GM23338 (cell line): ENCODE measurements around the gene PLA1A. TPM values are rescaled to one million over a fixed set of nuclear protein-coding genes. Genes with fewer than 3 reads are reported as not detected.

Experiments used
- ATAC-seq: fragments of 200-7000 bp; cut with Tn5 transposase; 3 replicates; pipeline ENCODE4 v1.9.1; 2020
- DNase-seq: peaks from one replicate; pipeline ENCODE4 v3.0.0-alpha.2; 2015; ENCODE audit warnings: low spot score
- H2AFZ ChIP-seq: fragments of 200-600 bp; sonication (generic); 2 replicates; pipeline ENCODE4 v1.8.0; 2016; ENCODE audit warnings: antibody characterized with exemption, mild to moderate bottlenecking, moderate library complexity
- H3F3A ChIP-seq: fragments of 200-600 bp; sonication (generic); replicated peaks from 2 replicates; pipeline ENCODE4 v1.8.0; 2017; ENCODE audit warnings: antibody characterized with exemption, mixed run types, low read depth
- H3K27ac ChIP-seq: fragments of 200-600 bp; sonication (generic); 2 replicates; pipeline ENCODE4 v1.6.1; 2016; ENCODE audit warnings: low read depth
- H3K27me3 ChIP-seq: fragments of 200-600 bp; sonication (generic); 2 replicates; pipeline ENCODE4 v1.8.0; 2016; ENCODE audit warnings: mild to moderate bottlenecking, mixed run types, moderate library complexity; ENCODE audit not compliant: insufficient read depth
- H3K36me3 ChIP-seq: fragments of 200-600 bp; sonication (generic); 2 replicates; pipeline ENCODE4 v1.8.0; 2016; ENCODE audit warnings: mild to moderate bottlenecking; ENCODE audit not compliant: insufficient read depth
- H3K4me1 ChIP-seq: fragments of 200-600 bp; sonication (generic); 2 replicates; pipeline ENCODE4 v1.8.0; 2016; ENCODE audit warnings: mild to moderate bottlenecking, moderate library complexity; ENCODE audit not compliant: insufficient read depth
- H3K4me2 ChIP-seq: fragments of 200-600 bp; sonication (generic); 2 replicates; pipeline ENCODE4 v1.7.1; 2017; ENCODE audit warnings: mixed run types
- H3K4me3 ChIP-seq: fragments of 200-600 bp; sonication (generic); 2 replicates; pipeline ENCODE4 v1.6.1; 2016; ENCODE audit warnings: mixed run types
- H3K79me2 ChIP-seq: fragments of 200-600 bp; sonication (generic); replicated peaks from 2 replicates; pipeline ENCODE4 v1.8.0; 2017; ENCODE audit warnings: mild to moderate bottlenecking; ENCODE audit not compliant: insufficient read depth
- H3K9me2 ChIP-seq: fragments of 200-600 bp; sonication (generic); 2 replicates; pipeline ENCODE4 v1.8.0; 2017; ENCODE audit not compliant: insufficient read depth
- H4K20me1 ChIP-seq: fragments of 200-600 bp; sonication (generic); replicated peaks from 2 replicates; pipeline ENCODE4 v1.8.0; 2017; ENCODE audit warnings: mild to moderate bottlenecking; ENCODE audit not compliant: insufficient read depth
- H3K27ac Mint-ChIP-seq: 2 replicates; pipeline ENCODE4 v1.8.0; 2020; ENCODE audit warnings: inconsistent platforms, mild to moderate bottlenecking, moderate library complexity, mixed read lengths
- H3K27me3 Mint-ChIP-seq: 3 replicates; pipeline ENCODE4 v1.8.0; 2022; ENCODE audit warnings: low read depth, mild to moderate bottlenecking, moderate library complexity, mixed read lengths, inconsistent platforms; ENCODE audit not compliant: insufficient read depth, poor library complexity
- H3K36me3 Mint-ChIP-seq: 3 replicates; pipeline ENCODE4 v1.8.0; 2021; ENCODE audit warnings: low read depth, mild to moderate bottlenecking, inconsistent platforms, moderate library complexity, mixed read lengths
- H3K4me1 Mint-ChIP-seq: 3 replicates; pipeline ENCODE4 v1.8.0; 2020; ENCODE audit warnings: mild to moderate bottlenecking, inconsistent platforms, mixed read lengths
- H3K4me3 Mint-ChIP-seq: 3 replicates; pipeline ENCODE4 v1.8.0; 2021; ENCODE audit warnings: moderate library complexity, mild to moderate bottlenecking, inconsistent platforms, mixed read lengths
- H3K9me3 Mint-ChIP-seq: 3 replicates; pipeline ENCODE4 v1.8.0; 2020; ENCODE audit warnings: moderate library complexity, mild to moderate bottlenecking, inconsistent platforms, mixed read lengths
- CREB1 ChIP-seq: fragments of 250-450 bp; sonication (Bioruptor Pico); IDR thresholded peaks from 2 replicates; pipeline ENCODE4 v1.5.0; 2020; ENCODE audit warnings: low read depth, mild to moderate bottlenecking, moderate library complexity
- EZH2 ChIP-seq: fragments of 200-600 bp; sonication (generic); IDR thresholded peaks from one replicate; pipeline ENCODE4 v1.8.0; 2017; ENCODE audit warnings: antibody characterized with exemption, mild to moderate bottlenecking, low read depth; ENCODE audit not compliant: unreplicated experiment
- JUNB ChIP-seq: IDR thresholded peaks from one replicate; pipeline ENCODE4 v1.6.1; 2016; ENCODE audit warnings: antibody characterized with exemption; ENCODE audit not compliant: unreplicated experiment
- NANOG ChIP-seq: IDR thresholded peaks from 2 replicates; pipeline ENCODE4 v1.6.1; 2016; ENCODE audit warnings: antibody characterized with exemption, borderline replicate concordance
- STAT1 ChIP-seq: IDR thresholded peaks from one replicate; pipeline ENCODE4 v1.6.1; 2016; ENCODE audit warnings: antibody characterized with exemption; ENCODE audit not compliant: unreplicated experiment
- ZNF114 ChIP-seq: fragments of 250-450 bp; sonication (Bioruptor Pico); IDR thresholded peaks from 2 replicates; pipeline ENCODE4 v1.5.0; 2020; ENCODE audit warnings: mild to moderate bottlenecking, moderate library complexity
- ZNF331 ChIP-seq: fragments of 250-450 bp; sonication (Bioruptor Pico); IDR thresholded peaks from 2 replicates; pipeline ENCODE4 v1.5.0; 2020; ENCODE audit warnings: low read depth, mild to moderate bottlenecking, moderate library complexity
- polyA plus RNA-seq: library from polyadenylated mRNA; unstranded; fragments of >200 nt; fragmentation: Nextera tagmentation; extraction: Ambion mirVana; gene quantifications from 2 replicates; pipeline ENCODE4 v1.2.1, GENCODE V29; 2016
- total RNA-seq: library from RNA; depleted of rRNA; stranded (reverse); fragments of >200 nt; shearing (Covaris generic); gene quantifications from 2 replicates; pipeline ENCODE4 v1.2.3, GENCODE V29; 2014
- TF ChIP-seq, protein P1 (sequence below): IDR thresholded peaks from 2 replicates; pipeline ENCODE4 v1.6.1; 2016; ENCODE audit warnings: antibody characterized with exemption
- TF ChIP-seq, protein P2 (sequence below): IDR thresholded peaks from one replicate; pipeline ENCODE4 v1.6.1; 2018; ENCODE audit warnings: antibody characterized with exemption; ENCODE audit not compliant: unreplicated experiment
- TF ChIP-seq, protein P3 (sequence below), 2 experiments: fragments of 200-600 bp in 1 of 2; sonication (generic) in 1 of 2; conservative IDR thresholded peaks; 2 replicates each; pipeline versions ENCODE4 v1.5.1 to v1.6.1; 2016 to 2017; ENCODE audit warnings: antibody characterized with exemption in 2 of 2, low read depth in 2 of 2, mild to moderate bottlenecking in 2 of 2, moderate library complexity in 1 of 2

Gene PLA1A
- total and polyA plus RNA-seq, 2 experiments from 2014 or later = not detected

DNA sequence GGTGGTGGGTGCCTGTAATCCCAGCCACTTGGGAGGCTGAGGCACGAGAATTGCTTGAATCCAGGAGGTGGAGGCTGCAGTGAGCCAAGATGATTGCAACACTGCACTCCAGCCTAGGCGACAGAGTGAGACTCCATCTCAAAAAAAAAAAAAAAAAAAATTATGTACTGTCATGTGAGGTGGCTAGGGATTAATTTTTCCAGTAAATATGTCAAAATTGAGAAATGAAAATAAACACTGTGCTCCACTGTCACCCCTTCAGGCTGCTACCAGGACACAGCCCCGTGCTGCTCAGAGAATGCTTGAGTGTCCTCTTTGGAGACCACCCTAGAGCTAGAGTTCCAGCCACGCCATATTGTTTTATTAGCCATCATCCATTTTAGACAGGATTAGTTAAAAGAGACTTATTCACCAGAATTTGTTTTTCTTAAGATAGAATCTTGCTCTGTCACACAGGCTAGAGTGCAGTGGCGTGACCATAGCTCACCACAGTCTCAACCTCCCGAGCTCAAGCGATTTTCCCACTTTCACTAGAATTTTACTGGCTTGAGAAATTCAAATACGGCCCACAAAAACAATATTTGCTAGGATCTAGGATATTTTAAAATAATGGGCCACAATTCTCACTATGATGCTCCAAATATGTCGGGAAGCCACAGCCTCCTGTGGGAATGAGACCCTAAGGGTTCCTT lies 38.9 kb upstream of the PLA1A start:
- Histone ChIP-seq H3F3A (no peaks in the 10 kb centered on the region), H4K20me1 (no peaks in the 10 kb centered on the region), H3K4me1 (no peaks in the 10 kb centered on the region), H3K27ac (no peak overlapping the region), H3K4me3 (no peak overlapping the region), H3K79me2 (no peaks in the 10 kb centered on the region), H3K9me2 (0 out of 2 replicates have a peak, but pooled peaks cover 3% of the 10 kb centered on the region), H3K36me3 (no peaks in the 10 kb centered on the region), H3K27me3 (no peaks in the 10 kb centered on the region), H2AFZ (peak overlapping the region; percentile 91; the same call in 1 of the 2 replicates), H3K4me2 (no peak overlapping the region)
- H3K36me3 Mint-ChIP-seq = no peaks in the 10 kb centered on the region
- ATAC-seq (no peak), DNase-seq (no peak)
- peaks cover 3% of the 10 kb centered on the region; the same call in 1 of the 3 replicates for H3K4me1 Mint-ChIP-seq
- H3K27ac Mint-ChIP-seq = no peak overlapping the region
- H3K4me3 Mint-ChIP-seq = no peak overlapping the region
- H3K9me3 Mint-ChIP-seq = no peaks in the 10 kb centered on the region
- no peaks in the 10 kb centered on the region for H3K27me3 Mint-ChIP-seq
- TF ChIP-seq ZNF331 (CRISPR knock-in tag) = no peak
- TF ChIP-seq ZNF114 (CRISPR knock-in tag) = no peak
- TF ChIP-seq STAT1 = no peak
- TF ChIP-seq NANOG = no peak
- TF ChIP-seq CREB1 = no peak
- TF ChIP-seq, protein P1, sequence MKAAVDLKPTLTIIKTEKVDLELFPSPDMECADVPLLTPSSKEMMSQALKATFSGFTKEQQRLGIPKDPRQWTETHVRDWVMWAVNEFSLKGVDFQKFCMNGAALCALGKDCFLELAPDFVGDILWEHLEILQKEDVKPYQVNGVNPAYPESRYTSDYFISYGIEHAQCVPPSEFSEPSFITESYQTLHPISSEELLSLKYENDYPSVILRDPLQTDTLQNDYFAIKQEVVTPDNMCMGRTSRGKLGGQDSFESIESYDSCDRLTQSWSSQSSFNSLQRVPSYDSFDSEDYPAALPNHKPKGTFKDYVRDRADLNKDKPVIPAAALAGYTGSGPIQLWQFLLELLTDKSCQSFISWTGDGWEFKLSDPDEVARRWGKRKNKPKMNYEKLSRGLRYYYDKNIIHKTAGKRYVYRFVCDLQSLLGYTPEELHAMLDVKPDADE = no peak
- TF ChIP-seq, protein P2, sequence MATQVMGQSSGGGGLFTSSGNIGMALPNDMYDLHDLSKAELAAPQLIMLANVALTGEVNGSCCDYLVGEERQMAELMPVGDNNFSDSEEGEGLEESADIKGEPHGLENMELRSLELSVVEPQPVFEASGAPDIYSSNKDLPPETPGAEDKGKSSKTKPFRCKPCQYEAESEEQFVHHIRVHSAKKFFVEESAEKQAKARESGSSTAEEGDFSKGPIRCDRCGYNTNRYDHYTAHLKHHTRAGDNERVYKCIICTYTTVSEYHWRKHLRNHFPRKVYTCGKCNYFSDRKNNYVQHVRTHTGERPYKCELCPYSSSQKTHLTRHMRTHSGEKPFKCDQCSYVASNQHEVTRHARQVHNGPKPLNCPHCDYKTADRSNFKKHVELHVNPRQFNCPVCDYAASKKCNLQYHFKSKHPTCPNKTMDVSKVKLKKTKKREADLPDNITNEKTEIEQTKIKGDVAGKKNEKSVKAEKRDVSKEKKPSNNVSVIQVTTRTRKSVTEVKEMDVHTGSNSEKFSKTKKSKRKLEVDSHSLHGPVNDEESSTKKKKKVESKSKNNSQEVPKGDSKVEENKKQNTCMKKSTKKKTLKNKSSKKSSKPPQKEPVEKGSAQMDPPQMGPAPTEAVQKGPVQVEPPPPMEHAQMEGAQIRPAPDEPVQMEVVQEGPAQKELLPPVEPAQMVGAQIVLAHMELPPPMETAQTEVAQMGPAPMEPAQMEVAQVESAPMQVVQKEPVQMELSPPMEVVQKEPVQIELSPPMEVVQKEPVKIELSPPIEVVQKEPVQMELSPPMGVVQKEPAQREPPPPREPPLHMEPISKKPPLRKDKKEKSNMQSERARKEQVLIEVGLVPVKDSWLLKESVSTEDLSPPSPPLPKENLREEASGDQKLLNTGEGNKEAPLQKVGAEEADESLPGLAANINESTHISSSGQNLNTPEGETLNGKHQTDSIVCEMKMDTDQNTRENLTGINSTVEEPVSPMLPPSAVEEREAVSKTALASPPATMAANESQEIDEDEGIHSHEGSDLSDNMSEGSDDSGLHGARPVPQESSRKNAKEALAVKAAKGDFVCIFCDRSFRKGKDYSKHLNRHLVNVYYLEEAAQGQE = no peak
- no peak for TF ChIP-seq JUNB
- no peak for TF ChIP-seq EZH2

DNA sequence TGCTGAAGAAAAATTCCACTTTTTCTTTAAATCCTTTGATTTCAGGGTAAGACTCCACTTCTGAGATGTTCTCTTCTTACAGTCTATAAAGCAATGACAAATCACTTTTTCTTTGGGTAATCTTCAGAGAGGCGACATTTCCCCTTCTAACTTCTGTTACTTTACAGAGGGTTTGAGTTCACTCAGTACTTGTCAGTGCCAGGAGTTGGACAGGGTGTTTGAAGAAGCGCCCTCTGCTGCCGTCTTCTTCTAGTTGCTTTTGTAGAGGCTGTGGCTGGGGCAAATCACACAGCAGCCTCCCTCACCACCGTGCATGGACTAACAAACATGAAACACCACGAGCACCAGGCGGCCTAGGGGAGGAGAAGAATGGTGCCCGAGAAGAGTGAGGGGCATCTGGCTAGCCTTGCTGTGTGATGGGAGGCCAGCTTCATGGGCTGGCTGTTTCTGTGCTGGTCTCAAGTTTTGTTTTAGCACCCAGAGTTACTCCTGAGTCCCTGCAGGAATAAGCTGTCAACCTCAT lies 38.2 kb upstream of the PLA1A start, which contains the start of gene CD80:
Gene CD80, minus strand, starts transcription at position 174 of the 523 bp plus-strand sequence. CDS start 1,886 bp downstream, outside the sequence.
- H3K4me3 ChIP-seq = no peak within 1 kb of the TSS
- no peak within 1 kb of the TSS for H3K27ac ChIP-seq
- Mint-ChIP-seq H3K4me3 (no peak within 1 kb of the TSS), H3K9me3 (no peaks in the 10 kb centered on the region), H3K4me1 (peaks cover 3% of the 10 kb centered on the region; the same call in 1 of the 3 replicates), H3K36me3 (no peaks in the 10 kb centered on the region), H3K27me3 (no peaks in the 10 kb centered on the region), H3K27ac (no peak within 1 kb of the TSS)
- H4K20me1 ChIP-seq = no peaks in the 10 kb centered on the region
- H3K79me2 ChIP-seq = no peaks in the 10 kb centered on the region
- no peaks in the 10 kb centered on the region for H3K27me3 ChIP-seq
- H3K9me2 ChIP-seq = 0 out of 2 replicates have a peak, but pooled peaks cover 3% of the 10 kb centered on the region
- H2AFZ ChIP-seq = peak within 1 kb of the TSS; percentile 91; the same call in 1 of the 2 replicates
- no peak within 1 kb of the TSS for H3K4me2 ChIP-seq
- TF ChIP-seq, protein P3, sequence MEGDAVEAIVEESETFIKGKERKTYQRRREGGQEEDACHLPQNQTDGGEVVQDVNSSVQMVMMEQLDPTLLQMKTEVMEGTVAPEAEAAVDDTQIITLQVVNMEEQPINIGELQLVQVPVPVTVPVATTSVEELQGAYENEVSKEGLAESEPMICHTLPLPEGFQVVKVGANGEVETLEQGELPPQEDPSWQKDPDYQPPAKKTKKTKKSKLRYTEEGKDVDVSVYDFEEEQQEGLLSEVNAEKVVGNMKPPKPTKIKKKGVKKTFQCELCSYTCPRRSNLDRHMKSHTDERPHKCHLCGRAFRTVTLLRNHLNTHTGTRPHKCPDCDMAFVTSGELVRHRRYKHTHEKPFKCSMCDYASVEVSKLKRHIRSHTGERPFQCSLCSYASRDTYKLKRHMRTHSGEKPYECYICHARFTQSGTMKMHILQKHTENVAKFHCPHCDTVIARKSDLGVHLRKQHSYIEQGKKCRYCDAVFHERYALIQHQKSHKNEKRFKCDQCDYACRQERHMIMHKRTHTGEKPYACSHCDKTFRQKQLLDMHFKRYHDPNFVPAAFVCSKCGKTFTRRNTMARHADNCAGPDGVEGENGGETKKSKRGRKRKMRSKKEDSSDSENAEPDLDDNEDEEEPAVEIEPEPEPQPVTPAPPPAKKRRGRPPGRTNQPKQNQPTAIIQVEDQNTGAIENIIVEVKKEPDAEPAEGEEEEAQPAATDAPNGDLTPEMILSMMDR (conservative IDR thresholded peaks at IDR 0.05; ENCODE audit: low read depth in 2 of 2) = peak; percentile 46 to 72
- no peak for TF ChIP-seq CREB1
- peak; percentile 97 for ATAC-seq
- peak; percentile 61 for DNase-seq
- H3F3A ChIP-seq = no peaks in the 10 kb centered on the region
- H3K4me1 ChIP-seq = no peaks in the 10 kb centered on the region
- H3K36me3 ChIP-seq = no peaks in the 10 kb centered on the region
